Left lung (tissue), 10 donors: ENCODE measurements around the gene DNAAF5. TPM values are rescaled to one million over a fixed set of nuclear protein-coding genes. Genes with fewer than 3 reads are reported as not detected.

ENCODE experiments used
- ATAC-seq: fragments of 200-7000 bp; cut with Tn5 transposase; one replicate; pipeline ENCODE4 v1.9.1; 2020; ENCODE audit warnings: moderate library complexity
- DNase-seq, 4 donors: peaks; one replicate each; pipeline ENCODE4 v3.0.0-alpha.2; 2013 to 2020
- H3K27ac ChIP-seq, 2 donors: fragments of 200-600 bp; sonication (generic) in 1 of 2; one replicate each; pipeline versions ENCODE4 v1.5.0 to v1.8.0; 2020 to 2021
- H3K27me3 ChIP-seq, 2 donors: fragments of 200-600 bp; sonication (generic) in 1 of 2; one replicate each; pipeline versions ENCODE4 v1.5.0 to v1.8.0; 2020 to 2021
- H3K36me3 ChIP-seq, 2 donors: fragments of 200-600 bp; sonication (generic) in 1 of 2; one replicate each; pipeline versions ENCODE4 v1.5.0 to v1.8.0; 2020 to 2021
- H3K4me1 ChIP-seq, 2 donors: fragments of 200-600 bp; one replicate each; pipeline ENCODE4 v1.8.0; 2021
- H3K4me3 ChIP-seq, 2 donors: fragments of 200-600 bp; sonication (generic) in 1 of 2; one replicate each; pipeline versions ENCODE4 v1.5.0 to v1.8.0; 2020 to 2021; ENCODE audit warnings: mild to moderate bottlenecking in 1 of 2
- H3K9me3 ChIP-seq, 2 donors: fragments of 200-600 bp; sonication (generic) in 1 of 2; one replicate each; pipeline versions ENCODE4 v1.5.0 to v1.8.0; 2020 to 2021
- intact Hi-C, 2 donors: fragments of 100-400 bp; cut with DNase I; formaldehyde crosslinking; loops; one replicate each; pipeline versions ENCODE4 v1.11.2 to v1.14.2; 2022
- polyA plus RNA-seq, 6 donors: library from polyadenylated mRNA; unstranded; fragments of 120-200 nt; gene quantifications; one replicate each; pipeline ENCODE4 v1.2.1, GENCODE V29; 2013; ENCODE audit not compliant: insufficient read length in 6 of 6
- total RNA-seq, 2 donors: library from RNA; stranded (reverse); fragmentation: NEBNext Ultra II Directional; extraction: Animal tissue kit (Norgen Biotek cat#: 25700); gene quantifications; one replicate each; pipeline ENCODE4 v1.2.1, GENCODE V29; 2021
- TF ChIP-seq, protein P1 (sequence below), 2 donors: fragments of 200-600 bp; sonication (generic) in 1 of 2; IDR thresholded peaks; one replicate each; pipeline versions ENCODE4 v1.5.0 to v1.8.0; 2021; ENCODE audit warnings: antibody characterized with exemption in 2 of 2
- donor health status: DM: no; HTN: yes; CAD: no.
- donor health status: DM: no; HTN: no; CAD: no.

Gene DNAAF5
- total and polyA plus RNA-seq, 8 donors = 19.9 to 30.6 (median 26.2) TPM

DNA sequence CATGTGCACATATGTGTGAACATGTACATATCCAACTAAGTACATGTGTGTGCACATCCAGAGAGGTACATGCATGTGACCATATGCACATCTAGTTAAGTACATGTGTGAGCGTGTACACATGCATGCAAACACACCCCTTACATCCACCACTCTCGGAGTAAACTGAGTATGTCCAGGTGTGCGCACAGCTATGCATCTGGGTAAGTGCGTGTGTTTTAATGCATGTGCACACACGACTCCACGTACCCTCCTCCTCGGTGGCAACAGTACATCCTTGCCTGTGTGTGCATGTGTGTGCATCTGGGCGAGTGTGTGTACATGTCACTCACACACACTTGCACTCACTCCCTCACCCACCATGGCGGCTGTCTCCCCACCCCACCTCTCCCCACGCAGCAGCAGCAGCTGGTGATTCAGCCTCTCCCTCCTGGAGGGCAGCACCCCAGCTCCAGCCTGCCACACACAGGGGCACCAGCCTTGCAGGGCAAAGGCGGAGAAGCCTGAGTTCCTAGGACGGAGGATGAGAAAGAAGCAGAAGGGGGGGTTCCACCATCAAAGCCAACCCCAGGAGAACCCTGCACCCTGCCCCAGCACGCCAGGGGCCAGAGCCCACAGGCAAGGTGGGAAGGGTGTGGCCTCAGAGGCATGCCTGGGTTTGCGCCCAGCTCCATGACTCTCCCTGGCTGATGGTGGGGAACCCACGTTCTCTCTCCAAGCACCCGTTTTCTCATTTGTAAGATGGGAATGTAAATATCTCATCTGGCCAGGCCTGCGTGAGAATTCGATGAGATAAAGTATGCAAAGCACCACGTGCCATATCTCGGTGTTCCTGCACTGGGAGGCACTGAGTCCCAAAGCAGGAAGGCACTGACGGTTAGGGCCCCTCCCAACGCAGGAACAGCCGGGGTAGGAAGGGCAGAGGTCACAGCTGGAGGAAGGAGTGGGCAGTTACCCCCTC, 27.7 kb upstream of the DNAAF5 start:
- Histone ChIP-seq H3K4me1 (no peaks in the 10 kb centered on the region), H3K9me3 (peaks cover 0 to 12% of the 10 kb centered on the region in 2 donors), H3K4me3 (no peak overlapping the region), H3K36me3 (no peaks in the 10 kb centered on the region), H3K27me3 (no peaks in the 10 kb centered on the region), H3K27ac (no peak overlapping the region)
- ATAC-seq (peak; percentile 23), DNase-seq (peak in 1 of 4 donors; percentile 37)
- intact Hi-C loops = no loop called here
- TF ChIP-seq, protein P1, sequence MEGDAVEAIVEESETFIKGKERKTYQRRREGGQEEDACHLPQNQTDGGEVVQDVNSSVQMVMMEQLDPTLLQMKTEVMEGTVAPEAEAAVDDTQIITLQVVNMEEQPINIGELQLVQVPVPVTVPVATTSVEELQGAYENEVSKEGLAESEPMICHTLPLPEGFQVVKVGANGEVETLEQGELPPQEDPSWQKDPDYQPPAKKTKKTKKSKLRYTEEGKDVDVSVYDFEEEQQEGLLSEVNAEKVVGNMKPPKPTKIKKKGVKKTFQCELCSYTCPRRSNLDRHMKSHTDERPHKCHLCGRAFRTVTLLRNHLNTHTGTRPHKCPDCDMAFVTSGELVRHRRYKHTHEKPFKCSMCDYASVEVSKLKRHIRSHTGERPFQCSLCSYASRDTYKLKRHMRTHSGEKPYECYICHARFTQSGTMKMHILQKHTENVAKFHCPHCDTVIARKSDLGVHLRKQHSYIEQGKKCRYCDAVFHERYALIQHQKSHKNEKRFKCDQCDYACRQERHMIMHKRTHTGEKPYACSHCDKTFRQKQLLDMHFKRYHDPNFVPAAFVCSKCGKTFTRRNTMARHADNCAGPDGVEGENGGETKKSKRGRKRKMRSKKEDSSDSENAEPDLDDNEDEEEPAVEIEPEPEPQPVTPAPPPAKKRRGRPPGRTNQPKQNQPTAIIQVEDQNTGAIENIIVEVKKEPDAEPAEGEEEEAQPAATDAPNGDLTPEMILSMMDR (IDR thresholded peaks at IDR 0.05) = no peak

DNA sequence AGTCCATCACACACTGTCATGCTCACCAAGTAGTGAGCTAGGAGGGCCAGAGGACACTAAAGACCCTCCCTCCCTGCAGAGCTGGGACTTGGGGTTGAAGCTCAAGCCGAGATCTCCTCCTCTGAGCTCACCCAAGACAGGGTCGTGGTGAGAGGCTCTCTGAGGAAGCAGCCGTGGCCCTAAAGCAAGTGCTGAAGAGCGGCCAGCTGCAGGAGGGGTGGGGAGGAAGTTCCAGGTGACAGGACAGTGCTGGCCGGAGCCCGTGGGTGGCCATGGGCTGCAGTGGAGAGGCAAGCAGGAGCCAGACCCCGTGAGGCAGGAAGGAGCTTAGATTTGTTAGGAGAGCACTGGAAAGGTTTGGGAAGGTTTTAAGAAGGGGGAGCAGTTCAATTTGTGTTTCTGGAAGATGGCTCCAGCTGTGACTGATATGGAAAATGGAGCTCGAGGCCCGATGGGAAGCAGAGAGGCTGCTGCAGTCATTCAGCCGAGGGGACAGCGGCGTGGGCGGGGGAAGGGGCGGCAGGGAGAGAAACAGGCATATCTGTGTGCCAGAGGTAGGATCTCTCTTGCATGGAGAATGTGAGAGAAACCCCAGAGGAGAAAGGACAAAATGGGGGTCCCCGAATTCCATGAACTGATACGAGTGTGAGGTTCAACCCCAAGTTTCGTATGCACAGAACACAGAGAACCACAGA, 26.9 kb upstream of the DNAAF5 start:
- Histone ChIP-seq H3K4me1 (no peaks in the 10 kb centered on the region), H3K27me3 (no peaks in the 10 kb centered on the region), H3K9me3 (peaks cover 0 to 12% of the 10 kb centered on the region in 2 donors), H3K27ac (peak overlapping the region in 1 of 2 donors; percentile 9), H3K4me3 (no peak overlapping the region), H3K36me3 (no peaks in the 10 kb centered on the region)
- intact Hi-C loops = no loop called here
- TF ChIP-seq, protein P1 (IDR thresholded peaks at IDR 0.05) = no peak
- peak in 1 of 4 donors; percentile 47 for DNase-seq
- ATAC-seq = no peak

- H3K27me3 ChIP-seq = no peaks in the 10 kb centered on the region
- H3K27ac ChIP-seq = no peak overlapping the region
- intact Hi-C loops = no loop called here
- no peaks in the 10 kb centered on the region for H3K36me3 ChIP-seq
- H3K4me1 ChIP-seq = peaks cover 0 to 3% of the 10 kb centered on the region in 2 donors
- DNase-seq = no peak
- H3K9me3 ChIP-seq = peaks cover 0 to 12% of the 10 kb centered on the region in 2 donors
- no peak overlapping the region for H3K4me3 ChIP-seq
- no peak for ATAC-seq
- TF ChIP-seq, protein P1 (IDR thresholded peaks at IDR 0.05) = no peak
These were observed 25.3 kb upstream of the DNAAF5 start for GRCh38 chr7:701086-701671.

DNA sequence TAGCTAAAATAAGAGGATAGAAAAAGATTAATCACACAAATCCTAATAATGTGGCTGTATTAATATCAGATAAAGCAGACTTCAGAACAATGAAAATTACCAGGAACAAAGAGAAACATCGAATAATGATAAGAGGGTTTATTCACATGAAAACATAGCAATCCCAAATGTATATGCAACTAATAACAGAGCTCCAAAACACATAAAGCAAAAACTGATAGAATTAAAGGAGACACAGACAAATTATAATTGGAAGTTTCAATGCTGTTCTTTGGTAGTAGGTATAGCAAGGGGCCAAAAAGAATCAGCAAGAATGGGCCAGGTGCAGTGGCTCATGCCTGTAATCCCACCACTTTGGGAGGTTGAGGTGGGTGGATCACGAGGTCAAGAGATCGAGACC, 23.4 kb upstream of the DNAAF5 start:
- intact Hi-C loops = no loop called here
- TF ChIP-seq, protein P1 (IDR thresholded peaks at IDR 0.05) = no peak

More for the DNA sequence above, 23.4 kb upstream of the DNAAF5 start:
- H3K27me3 ChIP-seq = no peaks in the 10 kb centered on the region
- H3K4me1 ChIP-seq = peaks cover 0 to 3% of the 10 kb centered on the region in 2 donors
- H3K9me3 ChIP-seq = peaks cover 0 to 12% of the 10 kb centered on the region in 2 donors
- H3K27ac ChIP-seq = no peak overlapping the region
- H3K36me3 ChIP-seq = no peaks in the 10 kb centered on the region
- ATAC-seq (no peak), DNase-seq (no peak)
- no peak overlapping the region for H3K4me3 ChIP-seq
